ENCODE measurements around the gene MNX1. TPM values are rescaled to one million over a fixed set of nuclear protein-coding genes. Genes with fewer than 3 reads are reported as not detected.

The MNX1 gene
- total and polyA plus RNA-seq, 2 donors (not counting 1 experiment from before 2014, with no cell fraction given), result not detected

GRCh38 chr7:156998988-156999957 lies 11.2 kb downstream of the MNX1 start:
- Histone ChIP-seq H2AFZ (ENCODE audit: low read length) (no peak overlapping the region), H3K27ac (ENCODE audit: insufficient read depth, low read length) (no peak overlapping the region), H3K9ac (ENCODE audit: insufficient read depth, low read length) (no peak overlapping the region), H4K20me1 (ENCODE audit: control insufficient read depth, extremely low read depth, insufficient read depth, low read length) (no peaks in the 10 kb centered on the region), H3K4me3 (replicated peaks in 1 of 4; ENCODE audit: control extremely low read depth in 1 of 4, insufficient read depth in 1 of 4, low read depth in 3 of 4, low read length in 4 of 4) (no peak overlapping the region), H3K9me3 (ENCODE audit: control insufficient read depth, insufficient read depth, low read depth, low read length) (no peaks in the 10 kb centered on the region), H3K4me2 (ENCODE audit: extremely low read depth, insufficient read depth, low read length) (no peak overlapping the region), H3K36me3 (ENCODE audit: control insufficient read depth, insufficient read depth, low read length) (no peaks in the 10 kb centered on the region), H3K4me1 (ENCODE audit: control insufficient read depth, extremely low read depth, insufficient read depth, low read length) (no peaks in the 10 kb centered on the region), H3K79me2 (ENCODE audit: control insufficient read depth, insufficient read depth, low read length) (no peaks in the 10 kb centered on the region), H3K27me3 (ENCODE audit: control insufficient read depth, insufficient read depth, low read length) (peaks cover 43% of the 10 kb centered on the region)
- DNase-seq (ENCODE audit: low read depth in 2 of 2), result no peak
- TF ChIP-seq EZH2 (IDR thresholded peaks at IDR 0.05; ENCODE audit: low read length, missing control alignments) (peak; percentile 76), CTCF (conservative IDR thresholded peaks at IDR 0.05 in 1 of 2, IDR thresholded peaks at IDR 0.05 in 1 of 2; ENCODE audit: low read depth in 1 of 2, low read length in 2 of 2) (no peak)

GRCh38 chr7:156994417-156994816 lies 16.0 kb downstream of the MNX1 start:
- Histone ChIP-seq H4K20me1 (ENCODE audit: control insufficient read depth, extremely low read depth, insufficient read depth, low read length) (no peaks in the 10 kb centered on the region), H3K27me3 (ENCODE audit: control insufficient read depth, insufficient read depth, low read length) (peaks cover 22% of the 10 kb centered on the region), H3K27ac (ENCODE audit: insufficient read depth, low read length) (no peak overlapping the region), H2AFZ (ENCODE audit: low read length) (no peak overlapping the region), H3K9ac (ENCODE audit: insufficient read depth, low read length) (no peak overlapping the region), H3K4me2 (ENCODE audit: extremely low read depth, insufficient read depth, low read length) (no peak overlapping the region), H3K4me1 (ENCODE audit: control insufficient read depth, extremely low read depth, insufficient read depth, low read length) (no peaks in the 10 kb centered on the region), H3K9me3 (ENCODE audit: control insufficient read depth, insufficient read depth, low read depth, low read length) (no peaks in the 10 kb centered on the region), H3K79me2 (ENCODE audit: control insufficient read depth, insufficient read depth, low read length) (no peaks in the 10 kb centered on the region), H3K4me3 (replicated peaks in 1 of 4; ENCODE audit: control extremely low read depth in 1 of 4, insufficient read depth in 1 of 4, low read depth in 3 of 4, low read length in 4 of 4) (no peak overlapping the region), H3K36me3 (ENCODE audit: control insufficient read depth, insufficient read depth, low read length) (no peaks in the 10 kb centered on the region)
- no peak for TF ChIP-seq EZH2 (IDR thresholded peaks at IDR 0.05; ENCODE audit: low read length, missing control alignments)
- DNase-seq (ENCODE audit: low read depth in 2 of 2), result no peak

GRCh38 chr7:156993925-156994235 lies 16.6 kb downstream of the MNX1 start:
- H3K4me3 ChIP-seq (replicated peaks in 1 of 4; ENCODE audit: control extremely low read depth in 1 of 4, insufficient read depth in 1 of 4, low read depth in 3 of 4, low read length in 4 of 4), result no peak overlapping the region
- H3K9me3 ChIP-seq (ENCODE audit: control insufficient read depth, insufficient read depth, low read depth, low read length), result no peaks in the 10 kb centered on the region
- H3K9ac ChIP-seq (ENCODE audit: insufficient read depth, low read length), result no peak overlapping the region
- no peak for DNase-seq (ENCODE audit: low read depth in 2 of 2)
- TF ChIP-seq CTCF (conservative IDR thresholded peaks at IDR 0.05 in 1 of 2, IDR thresholded peaks at IDR 0.05 in 1 of 2; ENCODE audit: low read depth in 1 of 2, low read length in 2 of 2) (no peak), EZH2 (IDR thresholded peaks at IDR 0.05; ENCODE audit: low read length, missing control alignments) (no peak)
- no peaks in the 10 kb centered on the region for H3K79me2 ChIP-seq (ENCODE audit: control insufficient read depth, insufficient read depth, low read length)
- H4K20me1 ChIP-seq (ENCODE audit: control insufficient read depth, extremely low read depth, insufficient read depth, low read length), result no peaks in the 10 kb centered on the region
- H2AFZ ChIP-seq (ENCODE audit: low read length), result no peak overlapping the region
- no peaks in the 10 kb centered on the region for H3K4me1 ChIP-seq (ENCODE audit: control insufficient read depth, extremely low read depth, insufficient read depth, low read length)
- H3K27me3 ChIP-seq (ENCODE audit: control insufficient read depth, insufficient read depth, low read length), result peaks cover 17% of the 10 kb centered on the region
- H3K36me3 ChIP-seq (ENCODE audit: control insufficient read depth, insufficient read depth, low read length), result no peaks in the 10 kb centered on the region
- no peak overlapping the region for H3K4me2 ChIP-seq (ENCODE audit: extremely low read depth, insufficient read depth, low read length)
- H3K27ac ChIP-seq (ENCODE audit: insufficient read depth, low read length), result no peak overlapping the region

Measured in fibroblast of lung (primary cell).